Progenitor cell of endocrine pancreas (in vitro differentiated cells): Measurements from ENCODE around the gene CEBPG. TPM values are rescaled to one million over a fixed set of nuclear protein-coding genes. Genes with fewer than 3 reads are reported as not detected.

Source experiments
- DNase-seq: peaks from one replicate; pipeline ENCODE4 v3.0.0; 2021; ENCODE audit warnings: low spot score; ENCODE audit not compliant: unreplicated experiment
- H3K27ac Mint-ChIP-seq: 2 replicates; pipeline ENCODE4 v1.8.0; 2021; ENCODE audit warnings: mild to moderate bottlenecking, moderate library complexity, mixed read lengths
- H3K27me3 Mint-ChIP-seq: 2 replicates; pipeline ENCODE4 v1.8.0; 2021; ENCODE audit warnings: mixed read lengths
- H3K36me3 Mint-ChIP-seq: 2 replicates; pipeline ENCODE4 v1.8.0; 2022; ENCODE audit warnings: mixed read lengths; ENCODE audit not compliant: insufficient read depth
- H3K4me1 Mint-ChIP-seq: 2 replicates; pipeline ENCODE4 v1.8.0; 2021; ENCODE audit warnings: low read depth, mixed read lengths
- H3K4me3 Mint-ChIP-seq: 2 replicates; pipeline ENCODE4 v1.8.0; 2021; ENCODE audit warnings: low read depth, mild to moderate bottlenecking, moderate library complexity, mixed read lengths
- H3K9me3 Mint-ChIP-seq: 2 replicates; pipeline ENCODE4 v1.8.0; 2021; ENCODE audit warnings: low read depth, mixed read lengths
- total RNA-seq: library from RNA; stranded (reverse); gene quantifications from 2 replicates; pipeline ENCODE4 v1.2.1, GENCODE V29; 2021
- TF ChIP-seq, protein P1 (sequence below): fragments of 200-600 bp; sonication (generic); IDR thresholded peaks from one replicate; pipeline ENCODE4 v1.5.0; 2021; ENCODE audit warnings: antibody characterized with exemption, mild to moderate bottlenecking; ENCODE audit not compliant: unreplicated experiment

CEBPG gene
- total RNA-seq, 1 donor from 2014 or later = 33.6 TPM

DNA sequence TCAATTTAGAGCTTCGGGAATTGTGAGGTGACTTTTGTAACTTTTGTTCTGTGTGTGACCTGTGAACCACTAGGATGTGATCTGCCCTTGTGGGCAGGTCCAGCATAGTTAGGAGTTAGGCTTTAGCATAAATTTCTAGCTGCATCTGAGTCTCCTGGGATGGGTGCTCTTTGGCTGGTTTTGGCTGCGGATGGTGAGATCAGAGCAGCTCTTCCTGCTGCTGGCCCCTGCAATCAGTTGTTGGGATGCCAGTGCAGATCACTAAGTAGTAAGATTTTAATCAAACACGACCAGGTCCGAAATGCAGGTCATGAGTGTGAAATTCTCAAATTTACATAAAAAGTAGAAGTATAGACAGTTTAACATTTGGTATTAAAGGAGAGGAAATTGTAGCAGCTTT lies 8.5 kb downstream of the CEBPG start:
- Mint-ChIP-seq H3K4me3 (no peak overlapping the region), H3K36me3 (peaks cover 13% of the 10 kb centered on the region), H3K27ac (no peak overlapping the region)

DNA sequence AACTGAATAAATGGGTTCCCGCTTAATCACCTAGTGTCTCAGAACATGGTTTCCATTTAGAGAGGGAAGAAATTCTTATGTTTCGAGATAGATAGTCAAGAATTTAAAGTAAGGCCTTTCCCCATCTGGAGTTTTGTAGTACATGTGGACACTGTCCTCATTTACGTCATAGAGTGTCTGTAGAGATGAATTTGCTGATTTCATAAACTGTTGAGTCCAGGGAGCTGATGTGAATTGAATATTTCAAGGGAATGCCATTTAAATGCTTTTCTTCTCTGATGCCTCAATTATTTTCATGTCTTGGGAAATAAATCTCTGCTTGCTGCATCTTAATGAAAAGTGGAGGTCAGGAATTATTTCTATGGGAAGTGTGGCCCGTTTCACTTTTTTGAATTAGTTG lies 9.5 kb downstream of the CEBPG start:
- TF ChIP-seq, protein P1, sequence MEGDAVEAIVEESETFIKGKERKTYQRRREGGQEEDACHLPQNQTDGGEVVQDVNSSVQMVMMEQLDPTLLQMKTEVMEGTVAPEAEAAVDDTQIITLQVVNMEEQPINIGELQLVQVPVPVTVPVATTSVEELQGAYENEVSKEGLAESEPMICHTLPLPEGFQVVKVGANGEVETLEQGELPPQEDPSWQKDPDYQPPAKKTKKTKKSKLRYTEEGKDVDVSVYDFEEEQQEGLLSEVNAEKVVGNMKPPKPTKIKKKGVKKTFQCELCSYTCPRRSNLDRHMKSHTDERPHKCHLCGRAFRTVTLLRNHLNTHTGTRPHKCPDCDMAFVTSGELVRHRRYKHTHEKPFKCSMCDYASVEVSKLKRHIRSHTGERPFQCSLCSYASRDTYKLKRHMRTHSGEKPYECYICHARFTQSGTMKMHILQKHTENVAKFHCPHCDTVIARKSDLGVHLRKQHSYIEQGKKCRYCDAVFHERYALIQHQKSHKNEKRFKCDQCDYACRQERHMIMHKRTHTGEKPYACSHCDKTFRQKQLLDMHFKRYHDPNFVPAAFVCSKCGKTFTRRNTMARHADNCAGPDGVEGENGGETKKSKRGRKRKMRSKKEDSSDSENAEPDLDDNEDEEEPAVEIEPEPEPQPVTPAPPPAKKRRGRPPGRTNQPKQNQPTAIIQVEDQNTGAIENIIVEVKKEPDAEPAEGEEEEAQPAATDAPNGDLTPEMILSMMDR = no peak
- no peak for DNase-seq
- Mint-ChIP-seq H3K4me1 (peaks cover 9% of the 10 kb centered on the region), H3K36me3 (peaks cover 13% of the 10 kb centered on the region), H3K27ac (no peak overlapping the region), H3K27me3 (no peaks in the 10 kb centered on the region), H3K4me3 (no peak overlapping the region), H3K9me3 (no peaks in the 10 kb centered on the region)

More for the DNA sequence above, 8.5 kb downstream of the CEBPG start:
- DNase-seq = no peak
- TF ChIP-seq, protein P1 = no peak
- H3K27me3 Mint-ChIP-seq = no peaks in the 10 kb centered on the region
- H3K9me3 Mint-ChIP-seq = no peaks in the 10 kb centered on the region
- H3K4me1 Mint-ChIP-seq = peaks cover 9% of the 10 kb centered on the region

DNA sequence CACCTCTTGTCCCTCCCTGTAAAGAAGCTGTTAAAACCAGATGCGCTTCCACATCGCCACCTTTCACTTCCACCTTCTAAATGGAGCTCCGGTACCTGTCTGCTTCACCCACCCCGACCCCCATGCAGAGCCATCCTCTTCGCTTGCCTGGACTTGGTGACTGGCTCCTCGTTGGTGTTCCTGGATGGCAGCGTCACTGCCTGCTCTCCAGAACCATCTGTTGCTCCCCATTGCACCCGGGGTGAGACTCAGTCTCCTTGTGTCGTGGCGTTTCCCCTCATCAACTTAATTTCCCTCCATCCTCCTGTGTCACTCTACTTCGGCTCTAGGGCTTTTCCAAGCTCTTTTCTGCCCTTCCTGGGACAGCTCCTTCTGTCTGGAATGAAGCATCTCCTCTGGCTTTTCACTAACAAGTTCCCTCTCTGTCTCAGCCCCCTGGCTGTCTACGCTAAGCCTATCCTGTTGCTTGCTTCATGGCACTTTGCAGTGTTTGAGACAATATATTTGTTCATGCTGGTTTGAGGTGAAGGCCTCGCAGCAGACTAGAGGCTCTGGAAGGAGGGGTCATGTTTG lies 10.3 kb downstream of the CEBPG start:
- Mint-ChIP-seq H3K27ac (peak overlapping the region; percentile 46), H3K27me3 (no peaks in the 10 kb centered on the region), H3K9me3 (no peaks in the 10 kb centered on the region), H3K36me3 (peaks cover 12% of the 10 kb centered on the region), H3K4me3 (no peak overlapping the region), H3K4me1 (peaks cover 2% of the 10 kb centered on the region)
- TF ChIP-seq, protein P1 = no peak
- DNase-seq = no peak

DNA sequence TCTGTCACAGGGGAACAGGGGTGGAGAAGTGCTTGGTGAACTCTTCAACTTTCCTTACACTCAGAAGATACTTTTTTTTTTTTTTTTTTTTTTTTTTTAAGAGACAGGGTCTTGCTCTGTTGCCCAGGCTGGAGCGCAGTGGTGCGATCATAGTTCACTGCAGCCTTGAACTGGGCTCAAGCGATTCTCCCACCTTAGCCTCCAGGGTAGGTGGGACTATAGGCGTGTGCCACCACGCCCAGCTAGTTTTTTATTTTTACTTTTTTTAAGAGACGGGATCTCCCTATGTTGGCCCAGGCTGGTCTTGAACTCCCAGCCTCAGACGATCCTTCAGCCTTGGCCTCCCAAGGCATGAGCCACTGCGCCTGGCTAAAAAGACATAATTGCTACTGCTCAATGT lies 11.5 kb downstream of the CEBPG start:
- Mint-ChIP-seq H3K27me3 (no peaks in the 10 kb centered on the region), H3K27ac (no peak overlapping the region), H3K4me1 (no peaks in the 10 kb centered on the region), H3K4me3 (no peak overlapping the region), H3K36me3 (peaks cover 6% of the 10 kb centered on the region), H3K9me3 (no peaks in the 10 kb centered on the region)
- TF ChIP-seq, protein P1 = no peak
- DNase-seq = no peak

DNA sequence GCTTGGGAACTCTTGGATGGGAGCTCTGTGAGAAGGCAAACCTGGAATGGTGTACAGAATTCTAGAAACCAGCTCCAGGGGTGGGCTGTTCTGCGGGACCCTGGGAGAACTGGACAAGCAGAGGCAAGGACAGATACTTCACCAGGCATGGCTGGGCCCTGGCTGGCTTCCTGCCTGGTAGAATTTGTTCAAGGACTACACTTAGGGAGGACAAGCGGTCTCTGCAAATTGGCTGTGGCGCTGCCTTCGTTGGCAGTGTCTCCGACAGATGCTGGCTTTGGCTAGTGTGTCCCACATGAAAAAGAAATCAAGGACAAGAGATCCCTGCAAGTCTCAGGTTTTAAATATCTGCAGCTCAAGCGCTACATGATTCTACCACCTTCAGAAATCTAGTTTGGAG lies 12.4 kb downstream of the CEBPG start:
- peak overlapping the region; percentile 56 for H3K27ac Mint-ChIP-seq
- no peaks in the 10 kb centered on the region for H3K9me3 Mint-ChIP-seq
- TF ChIP-seq, protein P1 = no peak
- DNase-seq = no peak
- no peaks in the 10 kb centered on the region for H3K27me3 Mint-ChIP-seq
- peaks cover 5% of the 10 kb centered on the region for H3K36me3 Mint-ChIP-seq
- no peak overlapping the region for H3K4me3 Mint-ChIP-seq
- no peaks in the 10 kb centered on the region for H3K4me1 Mint-ChIP-seq
